Measurements from ENCODE around the gene PDXP. TPM values are rescaled to one million over a fixed set of nuclear protein-coding genes. Genes with fewer than 3 reads are reported as not detected.
A peak's percentile ranks its signal among the peaks of the same experiment; 100 is the strongest.

Gene PDXP
- total and polyA plus RNA-seq, 2 donors, result 8.9 to 25.0 TPM

DNA sequence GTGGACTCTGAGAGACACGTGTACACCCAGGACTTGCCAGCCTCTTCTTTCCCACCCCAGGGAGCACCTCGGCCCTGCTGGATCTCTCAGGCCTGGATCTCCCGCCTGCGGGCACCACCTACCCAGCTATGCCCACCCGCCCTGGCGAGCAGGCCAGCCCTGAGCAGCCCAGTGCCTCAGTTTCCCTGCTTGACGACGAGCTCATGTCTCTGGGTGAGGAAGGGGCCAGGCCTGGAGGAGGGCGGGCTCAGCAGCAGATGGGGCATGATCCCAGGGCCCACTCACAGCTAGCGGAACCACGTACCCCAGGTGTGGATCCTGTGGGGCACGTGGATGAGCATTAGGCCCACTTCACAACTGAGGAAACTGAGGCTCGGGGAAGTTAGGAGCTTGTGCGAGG lies 32.8 kb upstream of the PDXP start:
- DNase-seq (ENCODE audit: low read depth in 6 of 9, low spot score in 9 of 9), result no peak
- Histone ChIP-seq H3K27ac (ENCODE audit: low read depth in 1 of 2, low read length in 1 of 2) (peak overlapping the region; percentile 90 to 96), H3K4me3 (ENCODE audit: low read length in 2 of 2) (no peak overlapping the region), H3K27me3 (ENCODE audit: control insufficient read depth in 2 of 2, insufficient read depth in 1 of 2, low read length in 1 of 2) (no peaks in the 10 kb centered on the region), H3K4me1 (ENCODE audit: control insufficient read depth in 2 of 2, insufficient read depth in 2 of 2, low read length in 2 of 2) (peaks cover 32 to 60% of the 10 kb centered on the region in 2 donors), H3K36me3 (ENCODE audit: control insufficient read depth in 2 of 2, insufficient read depth in 2 of 2, low read length in 1 of 2) (peaks cover 43 to 75% of the 10 kb centered on the region in 2 donors), H3K9me3 (ENCODE audit: control insufficient read depth in 2 of 2, insufficient read depth in 1 of 2, low read length in 1 of 2) (peaks cover 0 to 5% of the 10 kb centered on the region in 2 donors)
- 93% methylated on average over 14 of the region's 14 CpGs for WGBS

DNA sequence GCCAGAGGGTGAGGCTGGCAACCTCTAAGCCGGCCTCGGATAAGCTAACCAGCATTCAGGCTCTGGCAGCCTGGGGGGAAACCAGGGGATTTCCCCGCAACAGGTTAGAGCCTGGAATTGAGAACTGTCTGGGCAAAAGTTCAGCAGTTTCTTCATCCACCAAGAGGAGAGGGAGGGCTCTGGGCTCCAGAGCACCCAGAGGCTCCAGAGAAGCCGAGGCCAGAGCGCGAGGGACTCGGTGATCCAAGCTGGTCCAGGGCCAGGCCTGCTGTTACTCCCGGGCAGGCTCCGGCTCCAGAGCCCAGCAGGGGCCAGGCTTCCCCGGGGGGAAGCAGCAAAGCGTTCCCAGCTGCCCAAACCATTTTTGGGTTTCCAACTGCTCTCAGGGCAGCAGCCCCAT lies 32.4 kb upstream of the PDXP start:
- no peak overlapping the region for H3K4me3 ChIP-seq (ENCODE audit: low read length in 2 of 2)
- H3K27me3 ChIP-seq (ENCODE audit: control insufficient read depth in 2 of 2, insufficient read depth in 1 of 2, low read length in 1 of 2), result no peaks in the 10 kb centered on the region
- H3K36me3 ChIP-seq (ENCODE audit: control insufficient read depth in 2 of 2, insufficient read depth in 2 of 2, low read length in 1 of 2), result peaks cover 43 to 75% of the 10 kb centered on the region in 2 donors
- DNase-seq (ENCODE audit: low read depth in 6 of 9, low spot score in 9 of 9), result peak in 1 of 9 donors; percentile 39
- peak overlapping the region; percentile 90 to 96 for H3K27ac ChIP-seq (ENCODE audit: low read depth in 1 of 2, low read length in 1 of 2)
- peaks cover 0 to 5% of the 10 kb centered on the region in 2 donors for H3K9me3 ChIP-seq (ENCODE audit: control insufficient read depth in 2 of 2, insufficient read depth in 1 of 2, low read length in 1 of 2)
- H3K4me1 ChIP-seq (ENCODE audit: control insufficient read depth in 2 of 2, insufficient read depth in 2 of 2, low read length in 2 of 2), result peaks cover 32 to 61% of the 10 kb centered on the region in 2 donors
- WGBS, result 94% methylated on average over 11 of the region's 11 CpGs

DNA sequence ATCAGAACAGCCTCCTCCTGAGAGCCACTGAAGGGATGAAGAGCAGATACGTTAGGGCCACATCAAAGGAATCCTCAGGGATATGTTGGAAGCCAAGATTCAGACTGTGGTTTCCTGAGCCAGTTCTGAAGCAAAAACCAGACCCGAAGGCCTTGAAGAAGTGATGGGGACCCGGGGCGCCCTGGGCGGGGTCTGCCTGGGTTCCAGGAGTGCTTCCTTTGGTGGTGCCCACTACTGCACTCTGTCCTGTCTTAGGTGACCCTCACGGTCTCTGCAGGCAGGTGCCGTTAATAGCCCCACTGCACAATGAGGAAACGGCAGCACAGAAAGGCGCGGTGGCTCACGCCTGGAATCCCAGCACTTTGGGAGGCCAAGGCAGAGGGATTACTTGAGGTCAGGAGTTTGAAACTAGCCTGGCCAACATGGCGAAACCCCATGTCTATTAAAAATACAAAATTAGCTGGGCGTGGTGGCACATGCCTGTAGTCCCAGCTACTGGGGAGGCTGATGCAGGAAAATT lies 31.9 kb upstream of the PDXP start:
- WGBS, result 89% methylated on average over 13 of the region's 13 CpGs
- no peak for DNase-seq (ENCODE audit: low read depth in 6 of 9, low spot score in 9 of 9)
- Histone ChIP-seq H3K4me1 (ENCODE audit: control insufficient read depth in 2 of 2, insufficient read depth in 2 of 2, low read length in 2 of 2) (peaks cover 32 to 65% of the 10 kb centered on the region in 2 donors), H3K27ac (ENCODE audit: low read depth in 1 of 2, low read length in 1 of 2) (peak overlapping the region; percentile 90 to 96), H3K9me3 (ENCODE audit: control insufficient read depth in 2 of 2, insufficient read depth in 1 of 2, low read length in 1 of 2) (peaks cover 0 to 5% of the 10 kb centered on the region in 2 donors), H3K27me3 (ENCODE audit: control insufficient read depth in 2 of 2, insufficient read depth in 1 of 2, low read length in 1 of 2) (no peaks in the 10 kb centered on the region), H3K36me3 (ENCODE audit: control insufficient read depth in 2 of 2, insufficient read depth in 2 of 2, low read length in 1 of 2) (peaks cover 42 to 76% of the 10 kb centered on the region in 2 donors), H3K4me3 (ENCODE audit: low read length in 2 of 2) (no peak overlapping the region)

DNA sequence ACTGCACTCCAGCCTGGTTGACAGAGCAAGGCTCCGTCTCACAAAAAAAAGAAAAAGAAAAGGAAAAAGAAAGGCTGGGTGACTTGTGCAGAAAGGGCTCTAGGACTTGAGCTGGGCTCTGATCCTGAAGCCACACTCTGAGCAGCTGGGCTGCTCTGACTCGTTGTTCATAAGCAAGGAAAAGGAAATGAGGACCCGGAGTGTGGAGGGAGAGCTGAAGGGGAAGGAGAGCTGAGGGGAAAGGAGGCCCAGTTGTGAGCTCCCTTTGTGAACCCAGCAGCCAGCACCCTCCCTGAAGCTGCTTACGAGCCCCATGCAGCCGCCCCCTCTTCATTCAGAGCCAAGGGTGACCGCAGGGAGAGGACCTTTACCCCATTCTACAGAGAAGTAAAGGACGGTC lies 31.4 kb upstream of the PDXP start:
- Histone ChIP-seq H3K27me3 (ENCODE audit: control insufficient read depth in 2 of 2, insufficient read depth in 1 of 2, low read length in 1 of 2) (no peaks in the 10 kb centered on the region), H3K4me1 (ENCODE audit: control insufficient read depth in 2 of 2, insufficient read depth in 2 of 2, low read length in 2 of 2) (peaks cover 32 to 67% of the 10 kb centered on the region in 2 donors), H3K27ac (ENCODE audit: low read depth in 1 of 2, low read length in 1 of 2) (peak overlapping the region; percentile 90 to 96), H3K4me3 (ENCODE audit: low read length in 2 of 2) (peak overlapping the region in 1 of 2 donors; percentile 5), H3K9me3 (ENCODE audit: control insufficient read depth in 2 of 2, insufficient read depth in 1 of 2, low read length in 1 of 2) (peaks cover 0 to 5% of the 10 kb centered on the region in 2 donors), H3K36me3 (ENCODE audit: control insufficient read depth in 2 of 2, insufficient read depth in 2 of 2, low read length in 1 of 2) (peaks cover 45 to 79% of the 10 kb centered on the region in 2 donors)
- no peak for DNase-seq (ENCODE audit: low read depth in 6 of 9, low spot score in 9 of 9)
- WGBS, result 44% methylated on average over 7 of the region's 7 CpGs

DNA sequence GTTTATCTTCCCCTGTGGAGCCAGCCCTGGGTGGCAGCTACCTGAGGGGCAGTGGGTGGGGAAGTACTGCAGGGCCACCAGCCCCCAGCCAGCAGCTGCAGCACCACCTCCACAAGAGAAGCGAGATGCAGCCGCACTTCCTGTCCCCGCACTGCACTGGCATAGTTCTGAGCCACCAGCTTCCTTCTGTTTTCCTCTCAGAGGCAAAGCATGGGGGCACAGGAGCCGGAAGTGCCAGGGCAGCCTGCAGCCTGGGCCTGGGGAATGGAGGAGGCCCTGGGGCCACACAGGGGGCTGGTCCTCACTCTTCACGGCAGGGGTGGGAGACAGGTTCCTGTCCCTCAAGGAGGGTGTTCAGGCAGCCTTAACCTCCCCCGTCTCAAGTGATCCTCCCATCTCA lies 31.0 kb upstream of the PDXP start:
- peak overlapping the region in 1 of 2 donors; percentile 5 for H3K4me3 ChIP-seq (ENCODE audit: low read length in 2 of 2)
- H3K4me1 ChIP-seq (ENCODE audit: control insufficient read depth in 2 of 2, insufficient read depth in 2 of 2, low read length in 2 of 2), result peaks cover 32 to 70% of the 10 kb centered on the region in 2 donors
- peaks cover 46 to 83% of the 10 kb centered on the region in 2 donors for H3K36me3 ChIP-seq (ENCODE audit: control insufficient read depth in 2 of 2, insufficient read depth in 2 of 2, low read length in 1 of 2)
- peak in 6 of 9 donors; percentile 63 to 92 (median 78) for DNase-seq (ENCODE audit: low read depth in 6 of 9, low spot score in 9 of 9)
- WGBS, result 16% methylated on average over 6 of the region's 6 CpGs
- H3K9me3 ChIP-seq (ENCODE audit: control insufficient read depth in 2 of 2, insufficient read depth in 1 of 2, low read length in 1 of 2), result peaks cover 0 to 5% of the 10 kb centered on the region in 2 donors
- peak overlapping the region; percentile 90 to 96 for H3K27ac ChIP-seq (ENCODE audit: low read depth in 1 of 2, low read length in 1 of 2)
- H3K27me3 ChIP-seq (ENCODE audit: control insufficient read depth in 2 of 2, insufficient read depth in 1 of 2, low read length in 1 of 2), result no peaks in the 10 kb centered on the region

DNA sequence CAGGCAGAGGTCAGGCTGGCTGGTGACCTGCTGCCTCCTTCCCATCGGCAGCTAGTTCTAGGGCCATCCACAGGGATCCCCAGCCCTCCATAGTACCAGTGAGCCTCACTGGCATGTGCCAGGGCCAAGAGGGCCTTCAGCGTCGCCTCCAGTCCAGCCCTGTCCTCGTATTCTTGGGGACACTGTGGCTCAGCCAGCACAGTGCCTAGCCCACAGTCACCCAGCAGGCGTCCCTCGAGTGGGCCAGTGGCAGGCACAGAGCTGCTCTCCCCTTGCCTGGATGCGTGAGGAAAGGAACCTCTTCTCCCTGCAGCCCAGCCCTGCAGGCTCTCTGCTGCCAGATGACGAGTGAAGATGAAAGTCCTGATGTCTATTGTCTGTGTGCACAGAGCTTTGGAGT lies 29.7 kb upstream of the PDXP start:
- Histone ChIP-seq H3K4me3 (ENCODE audit: low read length in 2 of 2) (no peak overlapping the region), H3K27me3 (ENCODE audit: control insufficient read depth in 2 of 2, insufficient read depth in 1 of 2, low read length in 1 of 2) (no peaks in the 10 kb centered on the region), H3K27ac (ENCODE audit: low read depth in 1 of 2, low read length in 1 of 2) (peak overlapping the region; percentile 90 to 96), H3K4me1 (ENCODE audit: control insufficient read depth in 2 of 2, insufficient read depth in 2 of 2, low read length in 2 of 2) (peaks cover 44 to 76% of the 10 kb centered on the region in 2 donors), H3K9me3 (ENCODE audit: control insufficient read depth in 2 of 2, insufficient read depth in 1 of 2, low read length in 1 of 2) (peaks cover 0 to 6% of the 10 kb centered on the region in 2 donors), H3K36me3 (ENCODE audit: control insufficient read depth in 2 of 2, insufficient read depth in 2 of 2, low read length in 1 of 2) (peaks cover 43 to 80% of the 10 kb centered on the region in 2 donors)
- WGBS, result 96% methylated on average over 8 of the region's 8 CpGs
- DNase-seq (ENCODE audit: low read depth in 6 of 9, low spot score in 9 of 9), result no peak

DNA sequence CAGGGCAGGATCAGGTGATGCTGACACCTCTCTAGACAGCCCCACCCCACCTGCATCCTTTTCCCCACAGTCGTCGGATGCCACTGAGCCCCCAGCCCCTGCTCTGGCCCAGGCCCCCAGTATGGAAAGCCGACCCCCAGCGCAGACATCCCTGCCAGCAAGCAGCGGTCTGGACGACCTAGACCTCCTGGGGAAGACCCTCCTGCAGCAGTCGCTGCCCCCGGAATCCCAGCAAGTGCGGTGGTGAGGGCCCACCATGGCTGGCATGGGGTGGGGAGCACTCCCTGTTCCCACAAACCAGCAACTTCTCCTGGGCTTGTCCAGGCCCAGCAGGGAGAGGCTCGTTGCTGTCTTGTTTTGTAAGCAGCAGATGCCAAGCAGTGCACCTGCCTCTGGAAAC lies 28.6 kb upstream of the PDXP start:
- H3K9me3 ChIP-seq (ENCODE audit: control insufficient read depth in 2 of 2, insufficient read depth in 1 of 2, low read length in 1 of 2), result peaks cover 0 to 6% of the 10 kb centered on the region in 2 donors
- no peak overlapping the region for H3K27ac ChIP-seq (ENCODE audit: low read depth in 1 of 2, low read length in 1 of 2)
- 98% methylated on average over 10 of the region's 10 CpGs for WGBS
- H3K36me3 ChIP-seq (ENCODE audit: control insufficient read depth in 2 of 2, insufficient read depth in 2 of 2, low read length in 1 of 2), result peaks cover 39 to 71% of the 10 kb centered on the region in 2 donors
- no peak overlapping the region for H3K4me3 ChIP-seq (ENCODE audit: low read length in 2 of 2)
- no peak for DNase-seq (ENCODE audit: low read depth in 6 of 9, low spot score in 9 of 9)
- H3K4me1 ChIP-seq (ENCODE audit: control insufficient read depth in 2 of 2, insufficient read depth in 2 of 2, low read length in 2 of 2), result peaks cover 50 to 76% of the 10 kb centered on the region in 2 donors
- H3K27me3 ChIP-seq (ENCODE audit: control insufficient read depth in 2 of 2, insufficient read depth in 1 of 2, low read length in 1 of 2), result no peaks in the 10 kb centered on the region

DNA sequence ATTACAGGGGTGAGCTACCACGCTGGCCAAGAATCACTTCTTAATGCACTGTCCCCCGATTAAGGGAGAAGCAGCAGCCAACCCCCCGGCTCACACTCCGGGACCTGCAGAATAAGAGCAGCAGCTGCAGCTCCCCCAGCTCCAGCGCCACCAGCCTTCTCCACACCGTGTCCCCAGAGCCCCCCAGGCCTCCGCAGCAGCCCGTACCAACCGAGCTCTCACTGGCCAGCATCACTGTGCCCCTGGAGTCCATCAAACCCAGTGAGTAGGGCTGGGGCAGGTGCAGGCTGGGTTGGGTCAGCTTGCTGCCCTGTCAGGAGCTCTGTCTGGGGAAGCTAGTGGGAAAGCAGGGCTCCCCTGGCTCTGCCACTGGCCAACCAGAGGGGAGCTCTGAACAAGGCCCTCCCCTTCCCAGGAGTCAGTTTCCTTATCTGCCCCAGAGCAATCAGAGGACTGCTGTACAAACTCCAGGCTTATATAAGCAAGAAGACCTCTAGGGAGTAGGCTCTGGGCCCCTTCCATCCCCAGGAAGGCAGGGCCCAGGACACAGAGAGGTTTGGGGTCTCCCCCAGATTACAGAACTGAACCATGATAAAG lies 27.6 kb upstream of the PDXP start:
- WGBS, result 98% methylated on average over 9 of the region's 9 CpGs
- Histone ChIP-seq H3K4me1 (ENCODE audit: control insufficient read depth in 2 of 2, insufficient read depth in 2 of 2, low read length in 2 of 2) (peaks cover 43 to 76% of the 10 kb centered on the region in 2 donors), H3K36me3 (ENCODE audit: control insufficient read depth in 2 of 2, insufficient read depth in 2 of 2, low read length in 1 of 2) (peaks cover 31 to 64% of the 10 kb centered on the region in 2 donors), H3K27ac (ENCODE audit: low read depth in 1 of 2, low read length in 1 of 2) (peak overlapping the region in 1 of 2 donors; percentile 51), H3K4me3 (ENCODE audit: low read length in 2 of 2) (no peak overlapping the region), H3K27me3 (ENCODE audit: control insufficient read depth in 2 of 2, insufficient read depth in 1 of 2, low read length in 1 of 2) (no peaks in the 10 kb centered on the region), H3K9me3 (ENCODE audit: control insufficient read depth in 2 of 2, insufficient read depth in 1 of 2, low read length in 1 of 2) (peaks cover 0 to 6% of the 10 kb centered on the region in 2 donors)
- DNase-seq (ENCODE audit: low read depth in 6 of 9, low spot score in 9 of 9), result no peak

DNA sequence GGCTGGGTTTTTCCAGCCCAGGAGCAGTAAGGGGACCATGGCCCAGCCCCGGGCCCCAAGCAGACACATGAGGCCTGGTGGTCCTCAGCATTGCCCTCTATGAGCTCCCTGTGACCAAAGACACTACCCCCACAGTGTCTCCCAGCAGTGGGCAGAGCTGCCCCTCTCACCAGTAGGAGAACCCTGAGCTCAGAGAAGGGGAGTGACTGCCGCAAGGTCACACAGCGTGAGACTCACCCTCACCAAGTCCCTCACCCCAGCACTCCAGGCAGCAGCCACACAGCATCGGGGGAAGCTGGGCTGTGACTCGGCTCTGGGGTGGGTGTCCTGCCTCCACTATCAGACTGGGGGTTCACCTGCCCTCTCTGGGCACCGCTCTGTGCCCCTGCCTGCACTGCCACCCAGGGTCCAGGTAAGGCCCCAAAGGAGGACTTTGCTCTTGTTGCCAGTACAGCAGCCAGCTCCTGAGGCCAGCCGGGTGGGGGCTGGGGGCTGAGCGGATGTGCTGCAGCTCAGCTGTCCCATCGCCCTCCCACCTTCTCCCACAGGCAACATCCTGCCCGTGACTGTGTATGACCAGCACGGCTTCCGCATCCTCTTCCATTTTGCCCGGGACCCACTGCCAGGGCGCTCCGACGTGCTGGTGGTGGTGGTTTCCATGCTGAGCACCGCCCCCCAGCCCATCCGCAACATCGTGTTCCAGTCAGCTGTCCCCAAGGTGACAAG lies 26.9 kb upstream of the PDXP start:
- peaks cover 41 to 76% of the 10 kb centered on the region in 2 donors for H3K4me1 ChIP-seq (ENCODE audit: control insufficient read depth in 2 of 2, insufficient read depth in 2 of 2, low read length in 2 of 2)
- peaks cover 31 to 57% of the 10 kb centered on the region in 2 donors for H3K36me3 ChIP-seq (ENCODE audit: control insufficient read depth in 2 of 2, insufficient read depth in 2 of 2, low read length in 1 of 2)
- H3K9me3 ChIP-seq (ENCODE audit: control insufficient read depth in 2 of 2, insufficient read depth in 1 of 2, low read length in 1 of 2), result peaks cover 0 to 6% of the 10 kb centered on the region in 2 donors
- no peaks in the 10 kb centered on the region for H3K27me3 ChIP-seq (ENCODE audit: control insufficient read depth in 2 of 2, insufficient read depth in 1 of 2, low read length in 1 of 2)
- peak overlapping the region in 1 of 2 donors; percentile 51 for H3K27ac ChIP-seq (ENCODE audit: low read depth in 1 of 2, low read length in 1 of 2)
- WGBS, result 97% methylated on average over 19 of the region's 19 CpGs
- H3K4me3 ChIP-seq (ENCODE audit: low read length in 2 of 2), result no peak overlapping the region
- no peak for DNase-seq (ENCODE audit: low read depth in 6 of 9, low spot score in 9 of 9)

Measured in thymus (tissue), 11 donors.